T-helper 1 cell treated with Interleukin-12 subunit alpha and Interleukin-12 subunit beta and Interleukin-4 antibody, amounts not matched to agents 30 ng/mL and 1 ng/mL, for 36 hours (primary cell): ENCODE measurements around the gene TSC22D3. TPM values are rescaled to one million over a fixed set of nuclear protein-coding genes. Genes with fewer than 3 reads are reported as not detected.

Experiments used
- intact Hi-C: fragments of 100-400 bp; cut with micrococcal nuclease; formaldehyde crosslinking; loops from one replicate; pipeline ENCODE4 v1.15.1; 2024
- total RNA-seq: library from RNA; stranded (reverse); gene quantifications from 2 replicates; pipeline ENCODE4 v1.2.3, GENCODE V29; 2022

The TSC22D3 gene
- total RNA-seq, 1 donor from 2014 or later, result 29.8 TPM

- intact Hi-C loops, result no loop called here
Measured at GRCh38 chrX:107667426-107667825, 108.2 kb downstream of the TSC22D3 start.

- intact Hi-C loops, result no loop called here
Measured at GRCh38 chrX:107666931-107667330, 108.7 kb downstream of the TSC22D3 start.

Other genes starting within 250 kb of the TSC22D3 start
- gene PRPS1, start 147.3 kb downstream of the TSC22D3 start, total RNA-seq, result 59.6 and 61.6 TPM in 2 replicates
- not detected in 2 replicates for gene NCBP2L, start 1.9 kb upstream of the TSC22D3 start, total RNA-seq
- gene MID2, start 50.1 kb upstream of the TSC22D3 start, total RNA-seq, result 6.3 and 6.6 TPM in 2 replicates
- gene TEX13B, start 206.6 kb upstream of the TSC22D3 start, total RNA-seq, result not detected in 2 replicates